Right kidney (tissue), 1 donor: Measurements from ENCODE around the gene BRSK2.

ENCODE experiments used
- DNase-seq: peaks from one replicate; pipeline ENCODE4 v3.0.0-alpha.2; 2016

BRSK2 gene

DNA sequence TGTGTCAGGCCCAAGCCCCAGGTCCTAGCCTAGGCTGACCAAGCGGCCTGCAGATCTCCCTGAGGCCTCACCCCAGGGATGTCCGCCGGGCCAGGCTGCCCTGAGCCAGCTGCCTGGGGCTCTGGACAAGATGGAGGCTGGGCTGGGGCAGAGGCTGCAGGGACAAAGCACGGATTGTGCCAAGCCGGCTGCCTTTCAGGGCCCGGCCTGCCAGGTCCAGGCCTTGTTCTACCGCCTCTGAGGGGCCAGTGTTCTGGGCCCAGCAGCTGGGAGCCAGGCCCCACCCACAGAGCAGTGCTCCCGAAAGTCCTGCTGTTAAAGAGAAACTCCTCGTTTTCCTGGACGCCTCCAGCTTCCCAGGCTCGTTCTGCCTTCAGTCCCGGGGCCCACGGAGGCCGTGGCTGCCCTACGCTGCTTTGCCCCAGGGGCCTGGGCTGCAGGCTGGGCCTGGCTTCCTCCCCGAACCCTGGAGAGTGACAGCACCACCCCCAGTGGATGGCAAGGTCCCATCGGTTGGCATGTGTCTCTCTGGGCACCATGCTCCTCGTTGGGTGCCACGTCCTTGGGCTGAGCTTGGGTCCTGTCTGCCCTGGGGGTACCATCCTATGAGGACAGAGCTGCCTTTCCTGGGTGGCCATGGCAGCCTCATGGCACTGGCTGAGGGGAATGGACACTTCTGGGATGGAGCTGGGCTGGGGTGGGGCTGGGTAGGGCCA lies 7.6 kb downstream of the BRSK2 start:
- no peak for DNase-seq

DNA sequence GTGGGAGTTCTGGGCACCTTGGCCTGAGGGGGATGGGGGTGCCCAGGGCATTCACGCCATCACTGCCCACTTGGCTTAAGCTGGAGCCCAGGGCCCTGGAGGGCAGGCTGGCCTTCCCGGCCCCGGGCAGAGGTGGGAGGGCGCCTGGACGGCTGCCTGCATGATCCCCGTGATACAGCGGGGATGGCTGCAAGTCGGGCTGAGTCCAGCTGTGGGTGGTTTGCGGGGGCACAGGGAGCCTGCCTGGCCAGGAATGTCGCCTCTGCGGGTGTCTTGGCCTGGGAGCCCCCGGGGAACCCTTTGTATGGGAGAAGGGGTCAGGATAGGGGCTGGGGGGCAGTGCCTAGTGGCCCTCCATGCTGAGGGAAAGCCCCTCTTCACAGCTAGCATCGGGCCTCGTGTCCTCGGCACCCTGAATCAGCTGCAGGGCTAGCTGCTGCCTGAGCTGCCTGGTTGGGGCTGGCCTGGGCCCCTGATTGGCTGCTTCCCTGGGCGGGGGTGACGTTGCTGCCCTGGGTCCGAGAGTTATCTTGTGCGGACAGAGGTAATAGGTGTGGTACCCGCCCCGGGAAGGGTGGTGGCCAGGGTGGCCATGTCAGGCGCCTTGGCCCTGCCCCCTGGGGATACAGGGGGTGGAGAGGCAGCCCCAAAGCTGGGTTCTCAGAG lies 8.3 kb downstream of the BRSK2 start:
- DNase-seq = no peak

DNA sequence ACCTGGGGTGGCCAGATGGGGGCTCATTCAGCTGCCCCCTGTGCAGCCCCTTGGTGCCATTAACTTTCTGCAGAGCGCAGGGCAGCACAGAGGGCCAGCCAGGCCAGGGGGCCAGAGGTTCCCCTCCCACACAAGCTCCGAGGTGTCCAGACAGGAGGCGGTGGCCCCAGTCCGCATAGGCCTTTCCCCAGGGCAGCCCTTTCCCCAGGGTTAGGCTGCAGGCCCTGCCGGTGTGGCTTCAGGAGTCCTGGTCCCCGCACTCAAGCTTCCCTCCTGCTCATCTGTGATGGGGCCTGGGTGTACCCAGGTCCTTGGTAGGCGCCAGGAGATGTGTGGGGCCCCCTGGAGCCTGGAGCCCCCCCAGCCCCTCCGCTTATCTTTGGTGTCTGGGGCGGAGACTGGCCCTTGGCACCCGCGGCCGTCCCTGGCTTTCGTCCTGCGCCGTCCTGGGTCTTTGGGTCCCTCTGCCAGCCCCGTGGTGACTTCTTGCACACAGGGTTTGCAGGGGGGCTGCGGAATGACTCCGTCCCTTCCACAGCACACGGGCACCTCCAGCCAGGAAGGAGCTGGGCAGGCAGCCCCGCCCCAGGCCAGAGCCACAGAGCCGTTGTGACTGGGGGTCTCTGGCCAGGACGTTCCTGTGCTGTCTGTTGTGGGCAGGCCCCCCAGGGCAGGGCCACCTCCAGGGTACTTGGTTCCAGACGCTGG lies 8.9 kb downstream of the BRSK2 start:
- DNase-seq = no peak

DNA sequence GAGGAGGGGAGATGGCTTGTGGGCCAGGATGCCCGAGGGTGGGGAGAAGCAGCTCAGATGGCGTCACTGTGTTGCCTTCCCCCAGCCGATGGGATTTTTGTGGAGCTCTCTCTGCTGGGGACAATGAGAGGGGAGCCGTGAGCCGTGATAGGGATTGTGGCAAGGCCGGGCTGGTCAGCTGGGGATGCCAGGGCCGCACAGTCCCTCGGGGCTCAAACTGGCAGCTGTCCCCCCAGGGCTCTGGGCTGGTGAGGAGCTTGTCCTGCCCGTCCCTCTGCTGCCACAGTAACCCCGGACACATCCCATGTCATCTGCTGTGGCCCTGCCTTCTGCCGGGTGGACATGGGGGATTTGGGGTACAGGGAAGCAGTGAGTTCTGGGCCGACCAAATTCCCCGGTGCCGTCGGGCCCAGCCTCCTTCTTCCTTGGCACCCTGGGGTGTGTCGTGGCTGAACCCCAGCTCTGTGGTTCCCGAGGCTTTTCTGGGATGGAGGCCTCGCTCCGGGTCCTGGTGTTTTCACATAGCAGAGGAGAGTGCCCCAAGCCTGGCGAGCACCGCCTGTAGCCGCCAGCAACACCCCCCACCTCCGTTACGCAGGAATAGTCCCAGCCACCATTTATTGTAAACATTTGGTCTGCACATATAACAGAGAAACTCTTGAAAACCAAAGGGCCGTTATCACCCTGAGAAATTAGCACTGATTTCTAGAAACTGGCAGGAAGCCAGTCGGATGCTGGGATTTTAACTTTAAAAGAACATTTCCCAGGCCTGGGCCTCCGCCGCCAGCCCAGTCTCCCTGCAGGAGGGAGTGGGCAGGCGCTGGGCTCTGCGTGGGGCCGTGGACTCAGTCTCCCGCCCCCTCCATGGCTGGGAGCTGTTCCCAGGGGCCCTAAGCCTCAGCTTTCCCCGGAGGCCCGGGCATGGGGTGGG lies 9.9 kb downstream of the BRSK2 start:
- DNase-seq = no peak

DNA sequence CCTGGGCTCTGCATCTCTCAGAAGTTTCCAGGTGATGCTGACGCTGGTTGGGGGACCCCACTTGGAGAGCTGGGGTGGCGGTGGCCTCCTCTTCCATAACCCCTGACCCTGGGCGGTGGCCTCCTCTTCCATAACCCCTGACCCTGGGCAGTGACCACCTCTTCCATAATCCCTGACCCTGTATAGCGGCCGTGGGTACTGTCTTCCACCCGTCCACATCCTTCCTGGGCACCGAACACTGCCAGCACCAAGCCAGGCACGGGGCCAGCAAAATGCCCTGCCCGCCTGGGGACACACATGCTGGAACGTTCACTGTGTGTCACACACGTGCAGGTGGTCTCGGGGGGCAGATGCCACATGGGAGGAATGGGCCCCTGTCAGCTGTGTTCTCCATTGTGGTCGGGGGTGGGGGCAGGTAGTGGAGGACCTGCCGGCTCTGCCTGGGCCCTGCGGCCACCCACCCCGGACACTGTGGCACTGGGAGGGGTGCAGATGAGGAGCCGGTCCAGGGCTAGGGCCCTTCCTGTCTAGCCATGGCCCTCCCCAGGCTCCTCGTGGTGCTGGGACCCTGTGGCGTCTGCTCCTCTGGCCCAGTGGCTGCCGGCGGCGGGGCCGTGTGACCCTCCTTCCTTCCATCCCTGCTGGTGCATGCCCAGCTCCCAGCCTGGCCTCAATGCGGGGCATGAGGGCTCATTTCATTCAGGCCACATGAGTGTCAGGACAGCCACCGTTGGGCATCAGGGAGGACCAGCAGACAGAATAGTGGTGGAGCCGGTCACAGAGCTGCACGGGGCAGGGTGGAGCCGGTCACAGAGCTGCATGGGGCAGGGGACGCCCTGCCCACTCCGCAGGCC lies 10.8 kb downstream of the BRSK2 start:
- DNase-seq = no peak

DNA sequence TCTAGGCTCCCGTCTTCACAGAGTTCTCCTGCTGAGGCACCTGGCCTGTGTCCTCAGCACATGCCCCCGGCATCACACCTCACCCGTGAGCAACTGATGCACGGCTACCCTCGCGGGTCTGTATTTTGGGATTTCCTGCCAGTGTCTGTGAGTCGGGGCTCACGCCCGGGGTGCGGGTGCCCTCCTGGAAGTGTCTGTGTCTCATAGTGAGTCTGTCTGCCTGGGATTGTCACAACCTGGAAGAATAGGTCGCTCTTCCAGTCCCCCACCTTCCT lies 11.4 kb downstream of the BRSK2 start:
- no peak for DNase-seq

DNA sequence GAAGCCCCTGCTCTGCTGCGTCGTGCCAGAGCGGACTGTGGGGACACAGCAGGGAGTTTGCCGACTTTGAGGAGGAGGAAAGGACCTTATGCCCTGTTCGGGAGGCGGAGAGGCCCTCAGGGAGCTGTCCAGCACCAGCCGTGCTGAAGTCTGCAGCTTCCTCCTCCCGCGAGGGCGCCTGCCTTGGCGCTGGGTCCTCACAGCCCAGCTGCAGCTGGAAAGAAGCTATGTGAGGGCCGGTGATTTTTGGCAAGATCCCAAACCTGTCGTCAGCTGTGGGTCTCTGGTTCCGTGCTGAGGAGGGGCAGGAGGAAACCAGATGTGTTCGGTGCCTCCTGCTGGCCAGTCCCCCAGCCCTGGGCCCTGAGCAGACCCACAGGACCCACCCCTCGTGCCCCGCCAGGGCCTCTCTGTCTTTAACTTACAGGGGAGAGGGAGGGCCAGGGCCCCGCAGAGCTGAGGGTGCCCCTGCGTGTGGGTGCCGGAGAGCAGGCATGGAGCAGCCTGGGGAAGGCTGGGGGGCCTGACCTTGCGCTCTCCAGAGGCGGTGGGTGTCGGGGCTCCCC lies 12.0 kb downstream of the BRSK2 start:
- peak; percentile 69 for DNase-seq

DNA sequence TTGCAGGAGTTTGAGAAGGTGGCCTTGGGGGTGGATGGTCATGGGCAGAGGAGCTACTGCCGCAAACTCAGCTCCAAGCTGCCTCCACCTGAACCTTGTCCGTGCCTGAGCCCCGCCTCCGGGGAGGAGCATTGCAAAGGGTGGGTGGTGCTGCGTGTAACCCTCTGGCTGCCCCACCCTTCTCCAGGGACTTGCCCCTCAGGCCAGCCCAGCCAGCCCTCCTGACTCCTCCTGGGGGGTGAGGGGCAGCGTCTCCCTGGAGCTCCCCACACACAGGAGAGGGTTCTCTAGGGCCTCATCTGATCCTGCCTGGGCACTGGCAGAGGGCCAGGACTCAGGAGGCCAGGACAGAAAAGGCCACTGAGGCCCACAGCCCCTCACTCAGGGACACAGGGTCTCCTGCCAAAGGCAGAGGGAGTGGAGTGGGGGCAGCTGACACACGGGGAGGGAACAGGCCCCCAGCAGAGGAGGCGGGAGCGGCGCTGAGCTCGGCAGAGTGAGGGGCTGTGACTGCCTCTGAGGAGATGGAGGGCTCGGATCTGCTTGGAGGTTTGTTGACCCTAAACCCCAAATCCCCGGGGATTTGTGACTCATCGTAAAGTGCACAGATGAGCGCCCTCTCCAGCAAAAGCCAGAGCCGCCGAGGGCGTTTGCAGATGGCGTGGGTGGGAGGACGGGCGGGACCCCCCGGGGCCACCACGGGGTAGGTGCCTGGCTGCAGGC lies 12.8 kb downstream of the BRSK2 start:
- DNase-seq = no peak

DNA sequence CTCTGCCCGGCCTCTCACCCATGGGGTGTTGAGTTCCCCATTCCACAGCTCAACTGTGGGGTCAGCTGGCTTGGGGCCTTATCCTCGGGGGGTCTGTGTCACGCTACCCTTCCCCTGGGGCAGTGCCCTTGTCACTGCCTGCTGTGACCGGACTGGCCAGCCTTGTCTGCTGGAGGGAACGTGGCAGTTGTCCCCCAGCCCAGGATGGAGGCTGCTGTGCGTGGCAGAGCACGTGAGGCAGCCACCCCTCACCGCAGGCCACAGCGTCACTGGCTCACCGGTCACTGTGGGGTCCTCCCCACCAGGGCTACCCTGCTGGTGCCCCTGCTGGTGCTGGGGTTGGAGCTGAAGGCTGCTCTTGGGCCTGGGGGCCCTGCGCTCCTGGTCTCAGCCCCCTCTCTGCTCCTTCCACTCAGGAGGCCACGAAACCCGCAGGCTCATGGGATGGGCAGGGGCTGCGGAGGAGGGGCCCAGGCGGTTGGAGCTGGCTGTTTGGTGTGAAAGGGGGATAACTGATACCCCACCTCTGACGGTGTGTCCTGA lies 13.4 kb downstream of the BRSK2 start:
- no peak for DNase-seq

DNA sequence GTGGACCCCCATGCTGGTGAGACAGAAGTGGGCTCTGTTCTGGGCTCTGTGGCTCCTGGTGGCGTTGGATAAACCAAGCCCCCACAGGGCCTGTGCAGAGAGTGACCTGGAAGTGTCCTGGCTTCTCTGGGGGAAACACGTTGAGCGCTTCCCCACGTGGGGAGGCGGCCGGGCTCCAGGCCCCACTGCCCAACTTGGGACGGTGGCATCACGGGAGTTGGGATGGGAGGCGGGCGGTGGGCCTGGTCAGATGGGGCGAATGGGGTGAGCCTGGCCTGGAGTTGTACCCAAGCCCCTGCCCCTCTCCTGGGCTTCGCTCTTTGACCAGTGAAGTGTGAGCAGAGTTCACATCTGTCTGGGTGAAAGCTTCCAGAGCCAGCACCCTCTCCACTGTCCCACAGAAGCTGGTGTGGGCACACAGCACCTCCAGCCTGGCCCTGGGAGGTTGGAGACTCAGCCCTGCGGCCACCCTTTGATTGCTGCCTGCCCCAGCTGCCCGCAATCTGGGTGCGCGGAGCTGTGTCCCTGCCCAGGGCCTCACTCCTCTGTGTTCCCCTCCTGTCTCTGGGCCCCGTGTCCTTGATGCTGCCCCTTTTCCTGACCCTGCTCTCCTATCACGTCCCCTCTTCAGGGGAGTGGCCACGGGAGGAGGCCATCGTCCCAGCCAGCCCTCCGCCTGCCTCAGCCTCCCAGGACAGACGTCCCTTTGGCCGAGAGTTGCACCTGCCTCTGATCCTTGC lies 14.2 kb downstream of the BRSK2 start:
- DNase-seq = no peak

DNA sequence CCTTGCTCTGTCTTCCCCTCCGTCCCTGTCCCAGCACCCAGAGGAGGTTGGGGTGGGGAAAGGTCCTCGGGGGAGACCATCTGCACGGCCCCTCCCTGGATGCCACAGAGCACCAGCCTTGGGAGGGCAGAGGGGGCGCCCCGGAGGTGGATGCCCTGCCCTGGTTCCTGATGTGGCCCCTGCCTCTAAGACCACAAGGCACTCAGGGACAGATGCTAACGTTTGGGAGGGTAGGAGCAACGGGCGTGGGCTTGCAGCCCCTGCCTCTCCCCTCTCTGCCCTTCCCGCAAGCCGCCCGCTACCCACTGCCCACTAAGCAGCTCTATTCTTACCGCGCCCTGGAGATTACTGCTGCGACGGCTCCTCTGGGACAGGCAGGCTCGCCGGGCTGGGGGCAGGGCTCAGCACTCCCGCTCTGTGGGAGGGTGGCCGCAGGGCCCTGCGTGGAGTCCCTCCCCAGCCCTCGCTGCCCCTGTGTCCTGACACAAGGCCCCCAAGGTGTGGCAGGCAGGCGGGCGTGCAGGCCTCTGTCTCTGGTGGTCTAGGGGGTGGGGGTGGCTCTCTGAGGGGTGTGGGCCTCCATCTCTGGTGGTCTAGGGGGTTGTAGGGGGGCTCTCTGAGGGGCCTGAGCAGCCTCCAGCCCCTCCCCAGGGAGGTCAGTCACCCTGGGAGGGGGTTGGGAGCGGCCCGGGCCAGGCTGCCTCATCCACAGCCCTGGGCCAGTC lies 14.9 kb downstream of the BRSK2 start:
- DNase-seq = no peak

DNA sequence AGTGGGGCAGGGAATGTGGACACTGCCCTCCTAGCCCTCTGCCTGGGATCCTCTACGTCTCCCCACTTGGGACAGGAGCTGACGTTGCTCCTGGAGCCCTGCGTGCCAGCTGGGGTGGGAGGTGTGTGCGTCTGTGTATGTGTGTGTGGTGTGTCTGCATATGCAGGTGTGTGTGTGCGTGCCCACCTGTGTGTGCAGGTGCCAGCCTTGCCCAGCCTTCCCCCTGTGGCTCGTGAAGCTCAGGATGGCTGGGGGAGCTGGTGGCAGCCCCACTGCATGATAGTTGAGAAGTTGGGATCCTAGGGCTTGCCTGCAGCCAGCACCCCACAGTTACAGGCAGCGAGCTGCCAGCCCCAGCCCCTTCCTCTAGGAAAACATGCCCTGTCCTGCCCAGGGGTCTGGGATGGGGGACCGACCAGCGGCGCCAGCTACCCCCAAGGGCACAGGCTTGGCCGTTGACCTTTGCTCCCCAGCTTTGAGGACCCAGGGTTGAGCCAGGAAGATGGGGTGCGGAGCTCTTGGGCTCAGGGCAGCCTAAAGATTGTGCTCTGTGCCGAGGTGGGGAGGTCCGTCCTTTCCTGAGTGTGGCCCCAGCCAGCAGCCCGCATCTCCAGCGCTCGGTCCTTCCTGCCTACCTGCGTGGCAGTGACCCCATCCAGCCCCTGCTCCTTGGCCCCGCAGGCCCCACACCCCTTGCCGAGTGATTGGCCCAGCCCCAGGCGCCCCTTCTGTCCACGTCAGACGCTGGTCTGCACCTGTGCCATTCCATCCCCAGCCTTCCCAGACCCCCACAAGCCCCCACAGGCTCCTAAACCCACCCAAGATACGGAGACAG lies 15.7 kb downstream of the BRSK2 start:
- no peak for DNase-seq

DNA sequence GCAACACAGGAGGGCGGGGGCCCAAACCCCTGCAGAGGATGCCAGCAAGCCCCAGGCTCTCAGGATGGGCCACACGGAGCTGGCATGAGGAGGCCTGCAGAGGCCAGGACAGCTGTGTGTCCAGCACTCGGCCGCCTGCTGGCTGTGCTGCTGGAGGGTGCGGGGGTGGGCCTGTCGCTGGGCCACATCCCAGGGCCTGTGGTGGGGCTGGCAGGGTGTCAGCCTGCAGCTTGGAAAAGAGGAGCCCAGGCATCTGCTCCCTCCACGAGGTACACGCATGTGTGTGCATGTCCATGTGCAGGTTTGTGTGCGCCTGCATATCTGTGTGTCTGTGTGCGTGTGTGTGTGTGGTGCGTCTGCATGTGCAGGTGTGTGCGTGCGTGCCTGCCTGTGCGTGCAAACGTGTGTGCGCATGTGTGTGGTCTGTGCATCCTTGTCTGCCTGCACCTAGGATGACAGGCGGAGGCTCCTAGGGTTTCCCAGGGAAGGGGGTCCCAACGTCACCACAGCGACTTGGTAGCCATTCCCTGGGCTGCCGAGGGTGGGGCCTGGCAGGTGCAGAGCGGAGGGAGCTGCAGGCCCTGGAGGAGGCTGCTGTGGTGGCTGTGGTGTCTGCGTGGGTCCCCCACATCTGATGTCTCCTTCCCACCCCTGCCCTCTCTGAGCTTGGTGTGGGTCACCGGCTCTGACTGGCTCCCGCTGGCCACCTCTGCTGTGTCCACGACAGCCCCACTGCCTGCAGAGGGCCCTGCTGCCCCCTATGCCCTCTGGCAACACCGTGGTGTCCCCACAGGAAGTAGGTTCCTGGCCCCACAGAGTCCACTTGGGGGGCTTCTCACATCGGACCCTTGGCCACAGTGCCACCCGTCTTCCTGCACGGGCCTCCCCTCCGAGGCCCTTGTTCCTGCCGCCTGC lies 17.1 kb downstream of the BRSK2 start:
- DNase-seq = no peak

DNA sequence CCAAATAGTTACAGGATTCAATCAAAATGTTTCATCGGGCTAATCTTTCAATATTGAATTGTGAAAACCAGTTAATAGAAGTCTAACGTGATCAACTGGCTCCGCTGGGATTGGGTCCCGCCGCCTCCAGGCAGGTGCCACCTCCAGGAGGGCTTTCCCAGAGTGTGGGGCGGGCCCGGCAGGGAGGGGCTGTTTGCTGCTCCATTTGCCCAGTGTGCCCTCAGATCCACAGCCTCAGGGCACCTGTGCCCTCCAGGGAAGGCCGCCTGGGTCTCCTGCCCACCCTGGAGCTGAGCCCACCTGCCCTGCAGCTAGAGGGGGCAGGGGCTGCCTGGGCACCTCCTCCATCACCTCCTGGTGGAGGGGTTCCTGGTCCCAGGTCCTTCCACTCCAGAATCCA lies 17.9 kb downstream of the BRSK2 start:
- DNase-seq = no peak

DNA sequence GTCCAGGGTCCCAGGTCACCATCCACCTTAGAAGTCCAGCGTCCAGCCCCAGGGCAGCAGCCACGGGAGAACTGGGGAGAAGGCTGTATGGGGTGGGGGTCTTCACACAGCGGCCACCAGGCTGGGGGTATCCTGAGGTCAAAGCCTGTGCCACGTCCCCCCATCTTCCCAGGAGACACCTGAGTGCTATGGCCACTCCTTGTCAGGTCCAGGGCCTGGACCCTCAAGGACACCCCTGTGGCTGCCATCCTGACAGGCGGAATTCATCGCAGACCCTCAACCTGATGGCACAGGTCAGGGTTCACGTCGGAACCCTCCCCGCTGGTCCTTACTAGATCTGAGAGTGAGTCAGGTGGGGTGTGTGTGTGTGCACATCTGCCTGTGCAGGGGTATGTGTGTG lies 18.6 kb downstream of the BRSK2 start:
- DNase-seq = no peak

DNA sequence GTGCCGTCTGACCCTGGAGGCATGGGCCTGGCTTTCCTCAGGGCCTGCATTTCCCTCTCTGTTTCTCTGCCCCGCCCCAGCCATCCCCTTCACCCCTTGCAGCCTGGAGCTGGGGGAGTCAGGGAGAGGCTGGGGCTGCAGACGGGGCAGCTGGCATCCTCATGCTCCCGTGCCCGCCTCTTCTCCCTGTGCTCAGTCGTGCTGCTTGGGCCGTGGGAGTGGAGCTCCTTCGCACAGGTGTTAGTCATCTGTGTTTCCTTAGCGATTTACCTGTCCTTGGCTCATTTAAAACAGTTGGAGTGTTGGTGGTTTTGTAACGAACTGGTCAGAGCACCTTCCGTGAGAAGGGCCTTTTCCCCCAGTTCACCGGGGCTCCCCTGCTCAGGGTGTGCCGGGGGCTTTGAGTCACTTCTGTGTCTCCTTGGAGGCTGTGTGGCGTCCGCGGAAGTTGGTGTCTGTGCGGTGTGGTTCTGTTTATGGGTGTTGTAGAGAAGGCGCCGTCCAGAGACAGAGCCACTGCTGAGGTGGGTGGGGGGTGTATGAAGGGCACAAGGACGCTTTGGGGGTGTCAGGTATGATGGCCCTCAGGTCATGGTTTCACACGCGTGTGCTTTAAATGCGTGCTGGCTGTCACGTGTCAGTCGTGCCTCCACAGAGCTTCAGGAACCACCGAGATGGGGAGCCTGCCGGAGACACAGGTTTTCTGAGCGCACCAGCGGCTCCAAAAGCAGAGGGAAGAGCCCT lies 19.5 kb downstream of the BRSK2 start:
- DNase-seq = no peak
